Measurements from ENCODE around the gene CD5L. TPM values are rescaled to one million over a fixed set of nuclear protein-coding genes. Genes with fewer than 3 reads are reported as not detected.
A peak's percentile ranks its signal among the peaks of the same experiment; 100 is the strongest.

The CD5L gene
- polyA plus RNA-seq, 3 donors = not detected

GRCh38 chr1:157803851-157804250 is 37.8 kb downstream of the CD5L start:
- Mint-ChIP-seq H3K4me1 (peaks cover 14% of the 10 kb centered on the region), H3K27me3 (ENCODE audit: low read depth in 3 of 3) (peaks cover 4 to 14% (median 13%) of the 10 kb centered on the region in 3 donors), H3K36me3 (no peaks in the 10 kb centered on the region), H3K9me3 (no peaks in the 10 kb centered on the region), H3K27ac (peak overlapping the region in 3 of 7 donors; percentile 11 to 73 (median 27)), H3K4me3 (no peak overlapping the region)
- Histone ChIP-seq H3K4me1 (ENCODE audit: control insufficient read depth in 1 of 2, insufficient read depth in 2 of 2, low read length in 2 of 2) (peaks cover 7% of the 10 kb centered on the region in 2 donors), H2AFZ (ENCODE audit: insufficient read depth, low read depth, low read length, poor library complexity, severe bottlenecking) (no peak overlapping the region), H3K79me2 (ENCODE audit: insufficient read depth, low read length) (no peaks in the 10 kb centered on the region), H3K36me3 (replicated peaks in 1 of 2; ENCODE audit: control insufficient read depth in 1 of 2, insufficient read depth in 2 of 2, low read length in 2 of 2) (no peaks in the 10 kb centered on the region), H3K9ac (ENCODE audit: insufficient read depth, low read length, poor library complexity, severe bottlenecking) (no peak overlapping the region), H3K4me3 (replicated peaks in 1 of 3; ENCODE audit: low read depth in 2 of 3, low read length in 3 of 3) (no peak overlapping the region), H3K27ac (ENCODE audit: low read depth in 1 of 2, low read length in 2 of 2) (no peak overlapping the region), H4K20me1 (ENCODE audit: insufficient read depth, low read length) (no peaks in the 10 kb centered on the region), H3K4me2 (replicated peaks; ENCODE audit: extremely low read depth, low read length, poor library complexity, severe bottlenecking) (no peak overlapping the region), H3K9me3 (replicated peaks in 1 of 2; ENCODE audit: control insufficient read depth in 1 of 2, insufficient read depth in 1 of 2, low read length in 2 of 2) (no peaks in the 10 kb centered on the region), H3K27me3 (ENCODE audit: control insufficient read depth in 2 of 2, insufficient read depth in 2 of 2, low read length in 2 of 2) (peaks cover 3 to 4% of the 10 kb centered on the region in 2 donors)
- intact Hi-C loops (cut with micrococcal nuclease) = no loop called here
- TF ChIP-seq CTCF (IDR thresholded peaks at IDR 0.05) = no peak
- peak; percentile 26 to 64 (median 48) for DNase-seq
- WGBS (ENCODE audit: insufficient coverage) = 63% methylated on average over 5 of the region's 7 CpGs

DNA sequence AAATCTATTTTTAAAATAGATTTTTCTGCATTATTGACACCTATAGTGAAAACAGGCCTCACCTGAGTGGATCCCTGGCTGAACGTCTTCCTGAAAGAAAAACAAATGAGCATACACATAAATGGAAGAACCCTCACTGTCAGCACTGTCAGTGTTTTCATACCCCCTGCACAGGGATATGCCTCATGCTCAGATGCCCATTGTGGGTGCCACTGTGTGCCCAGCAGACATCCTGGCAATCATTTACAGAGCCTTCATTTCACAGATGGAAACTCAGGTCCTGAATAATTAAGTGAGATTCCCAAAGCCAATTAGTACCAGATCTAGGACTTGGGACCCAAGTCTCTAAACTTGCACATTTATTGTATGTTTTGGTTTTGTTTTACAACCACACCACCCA is 41.6 kb downstream of the CD5L start:
- Histone ChIP-seq H4K20me1 (ENCODE audit: insufficient read depth, low read length) (no peaks in the 10 kb centered on the region), H3K79me2 (ENCODE audit: insufficient read depth, low read length) (no peaks in the 10 kb centered on the region), H3K9me3 (replicated peaks in 1 of 2; ENCODE audit: control insufficient read depth in 1 of 2, insufficient read depth in 1 of 2, low read length in 2 of 2) (no peaks in the 10 kb centered on the region), H3K4me3 (replicated peaks in 1 of 3; ENCODE audit: low read depth in 2 of 3, low read length in 3 of 3) (no peak overlapping the region), H3K27me3 (ENCODE audit: control insufficient read depth in 2 of 2, insufficient read depth in 2 of 2, low read length in 2 of 2) (no peaks in the 10 kb centered on the region), H3K4me1 (ENCODE audit: control insufficient read depth in 1 of 2, insufficient read depth in 2 of 2, low read length in 2 of 2) (peaks cover 7% of the 10 kb centered on the region in 2 donors), H3K9ac (ENCODE audit: insufficient read depth, low read length, poor library complexity, severe bottlenecking) (no peak overlapping the region), H2AFZ (ENCODE audit: insufficient read depth, low read depth, low read length, poor library complexity, severe bottlenecking) (no peak overlapping the region), H3K4me2 (replicated peaks; ENCODE audit: extremely low read depth, low read length, poor library complexity, severe bottlenecking) (no peak overlapping the region), H3K27ac (ENCODE audit: low read depth in 1 of 2, low read length in 2 of 2) (no peak overlapping the region), H3K36me3 (replicated peaks in 1 of 2; ENCODE audit: control insufficient read depth in 1 of 2, insufficient read depth in 2 of 2, low read length in 2 of 2) (no peaks in the 10 kb centered on the region)
- Mint-ChIP-seq H3K36me3 (no peaks in the 10 kb centered on the region), H3K27me3 (ENCODE audit: low read depth in 3 of 3) (peaks cover 2 to 12% (median 4%) of the 10 kb centered on the region in 3 donors), H3K4me1 (peaks cover 14% of the 10 kb centered on the region), H3K9me3 (peaks cover 0 to 3% (median 0%) of the 10 kb centered on the region in 7 donors), H3K4me3 (no peak overlapping the region), H3K27ac (peak overlapping the region in 1 of 7 donors; percentile 33)
- intact Hi-C loops (cut with micrococcal nuclease) = no loop called here
- TF ChIP-seq CTCF (IDR thresholded peaks at IDR 0.05) = no peak
- no peak for DNase-seq
- 100% methylated on average over 1 of the region's 1 CpG for WGBS (ENCODE audit: insufficient coverage)

Measured in CD14-positive monocyte (primary cell).